ENCODE results near the gene ZNHIT2.
"Not testable (repeated sequence)": the region's sequence is repeated elsewhere in the genome, so short reads cannot be mapped to it uniquely, and the experiment has no call there.

ZNHIT2 gene

DNA sequence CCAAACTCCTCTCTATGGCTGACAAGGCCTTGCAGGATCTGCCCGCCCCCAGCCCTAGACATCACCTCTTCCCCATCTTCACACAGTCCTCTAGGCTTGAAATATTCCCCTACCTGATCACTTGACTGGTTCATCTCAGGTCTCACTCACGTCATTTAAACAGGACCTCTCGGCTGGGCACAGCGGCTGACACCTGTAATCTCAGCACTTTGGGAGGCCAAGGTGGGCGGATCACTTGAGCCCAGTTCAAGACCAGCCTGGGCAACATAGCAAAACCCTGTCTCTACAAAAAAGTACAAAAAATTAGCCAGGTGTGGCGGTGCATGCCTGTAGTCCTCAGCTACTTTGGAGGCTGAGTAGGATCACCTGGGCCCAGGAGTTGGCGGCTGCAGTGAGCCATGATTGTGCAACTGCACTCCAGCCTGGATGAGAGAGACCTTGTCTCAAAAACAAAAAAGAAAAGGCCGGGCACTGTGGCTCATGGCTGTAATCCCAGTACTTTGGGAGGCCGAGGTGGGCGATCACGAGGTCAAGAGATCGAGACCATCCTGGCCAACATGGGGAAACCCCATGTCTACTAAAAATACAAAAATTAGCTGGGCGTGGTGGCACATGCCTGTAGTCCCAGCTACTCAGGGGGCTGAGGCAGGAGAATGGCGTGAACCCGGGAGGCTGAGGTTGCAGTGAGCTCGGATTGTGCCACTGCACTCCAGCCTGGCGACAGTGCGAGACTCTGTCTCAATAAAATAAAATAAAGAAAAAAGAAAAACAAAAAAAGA is 1.6 kb upstream of the ZNHIT2 start:
- DNase-seq, result not testable (repeated sequence)

GRCh38 chr11:65118097-65118837 is 766 bp upstream of the ZNHIT2 start:
- no peak for DNase-seq

- peak; percentile 14 for DNase-seq
These were observed 913 bp downstream of the ZNHIT2 start for GRCh38 chr11:65116370-65117205.

DNA sequence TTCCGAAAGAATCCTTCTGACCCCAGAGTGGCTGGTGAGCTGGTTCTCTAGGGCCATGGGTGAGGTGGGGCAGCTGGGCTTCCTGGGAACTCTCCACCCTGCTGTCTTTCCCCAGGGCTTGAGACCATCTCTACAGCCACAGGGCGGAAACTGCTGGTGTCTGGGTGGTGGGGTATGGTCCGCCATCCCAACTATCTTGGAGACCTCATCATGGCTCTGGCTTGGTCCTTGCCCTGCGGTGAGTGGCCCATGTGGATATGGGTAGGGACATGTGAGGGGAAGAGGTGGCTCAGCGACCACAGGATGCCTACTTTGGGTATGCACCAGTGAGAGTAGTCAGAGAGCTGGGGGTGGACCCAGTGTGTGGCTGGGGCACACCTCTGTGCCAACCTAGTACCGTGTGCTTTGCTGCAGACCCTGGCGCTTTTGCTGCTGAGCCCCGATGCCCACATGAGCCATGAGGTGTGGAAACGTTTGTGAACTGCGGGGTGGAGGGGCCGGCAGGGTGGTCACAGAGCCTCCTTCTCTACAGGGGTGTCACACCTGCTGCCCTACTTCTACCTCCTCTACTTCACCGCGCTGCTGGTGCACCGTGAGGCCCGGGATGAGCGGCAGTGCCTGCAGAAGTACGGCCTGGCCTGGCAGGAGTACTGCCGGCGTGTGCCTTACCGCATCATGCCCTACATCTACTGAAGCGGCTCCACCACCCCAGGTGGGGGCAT is 2.0 kb downstream of the ZNHIT2 start:
- no peak for DNase-seq

DNA sequence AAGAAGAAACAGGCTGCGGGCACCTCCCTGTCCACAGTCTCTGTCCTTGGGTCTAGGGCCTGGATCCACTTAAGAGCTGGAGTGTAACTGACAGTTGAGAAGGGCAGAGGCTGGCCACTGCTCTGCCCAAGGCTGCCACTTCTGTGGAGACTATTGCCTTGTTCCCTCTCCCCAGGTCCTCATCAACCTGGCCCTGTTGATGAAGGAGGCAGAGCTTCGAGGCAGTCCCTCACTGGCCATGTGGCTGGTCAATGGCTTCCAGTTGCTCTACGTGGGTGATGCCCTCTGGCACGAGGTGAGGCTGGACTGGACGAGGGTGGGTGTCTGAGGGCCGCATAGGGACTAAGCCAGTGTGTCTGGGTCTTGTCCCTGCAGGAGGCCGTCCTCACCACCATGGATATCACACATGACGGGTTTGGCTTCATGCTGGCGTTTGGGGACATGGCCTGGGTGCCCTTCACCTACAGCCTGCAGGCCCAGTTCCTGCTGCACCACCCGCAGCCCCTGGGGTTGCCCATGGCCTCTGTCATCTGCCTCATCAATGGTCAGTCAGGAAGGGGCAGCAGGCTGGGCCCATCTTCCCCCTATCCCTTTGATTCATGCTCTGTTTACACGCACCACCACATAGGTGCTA is 2.8 kb downstream of the ZNHIT2 start:
- DNase-seq, result no peak

GRCh38 chr11:65113839-65114238 is 3.7 kb downstream of the ZNHIT2 start:
- no peak for DNase-seq

- no peak for DNase-seq
These were observed 4.1 kb downstream of the ZNHIT2 start for GRCh38 chr11:65113361-65113756.

DNA sequence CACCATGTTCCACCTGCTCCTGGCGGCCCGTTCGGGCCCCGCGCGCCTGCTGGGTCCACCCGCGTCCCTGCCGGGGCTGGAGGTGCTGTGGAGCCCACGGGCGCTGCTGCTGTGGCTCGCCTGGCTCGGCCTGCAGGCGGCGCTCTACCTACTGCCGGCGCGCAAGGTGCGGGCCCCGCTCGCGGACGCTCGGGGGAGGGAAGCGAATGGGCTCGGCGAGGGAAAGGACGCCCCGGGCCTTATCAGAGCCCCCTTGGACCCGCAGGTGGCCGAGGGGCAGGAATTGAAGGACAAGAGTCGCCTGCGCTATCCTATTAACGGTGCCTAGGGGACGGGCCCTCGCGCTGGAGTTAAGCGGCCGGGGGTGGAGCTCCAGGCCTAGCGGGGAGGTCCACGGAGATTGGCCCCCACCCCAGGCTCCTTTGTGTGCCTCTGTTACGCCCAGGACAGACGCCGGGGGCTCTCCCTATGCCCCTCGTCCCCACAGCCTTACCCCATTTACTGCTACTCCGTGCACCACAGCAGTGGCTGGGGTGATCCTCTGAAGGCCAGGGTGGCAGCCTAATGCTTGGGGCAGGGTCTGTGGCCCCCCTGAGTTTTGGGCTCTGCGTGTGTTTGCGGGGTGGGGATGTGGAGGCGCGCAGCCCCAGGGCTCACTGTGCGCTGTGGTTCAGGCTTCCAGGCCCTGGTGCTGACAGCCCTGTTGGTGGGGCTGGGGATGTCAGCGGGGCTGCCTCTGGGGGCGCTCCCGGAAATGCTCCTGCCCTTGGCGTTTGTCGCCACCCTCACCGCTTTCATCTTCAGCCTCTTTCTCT is 4.7 kb downstream of the ZNHIT2 start:
- peak; percentile 11 for DNase-seq

DNA sequence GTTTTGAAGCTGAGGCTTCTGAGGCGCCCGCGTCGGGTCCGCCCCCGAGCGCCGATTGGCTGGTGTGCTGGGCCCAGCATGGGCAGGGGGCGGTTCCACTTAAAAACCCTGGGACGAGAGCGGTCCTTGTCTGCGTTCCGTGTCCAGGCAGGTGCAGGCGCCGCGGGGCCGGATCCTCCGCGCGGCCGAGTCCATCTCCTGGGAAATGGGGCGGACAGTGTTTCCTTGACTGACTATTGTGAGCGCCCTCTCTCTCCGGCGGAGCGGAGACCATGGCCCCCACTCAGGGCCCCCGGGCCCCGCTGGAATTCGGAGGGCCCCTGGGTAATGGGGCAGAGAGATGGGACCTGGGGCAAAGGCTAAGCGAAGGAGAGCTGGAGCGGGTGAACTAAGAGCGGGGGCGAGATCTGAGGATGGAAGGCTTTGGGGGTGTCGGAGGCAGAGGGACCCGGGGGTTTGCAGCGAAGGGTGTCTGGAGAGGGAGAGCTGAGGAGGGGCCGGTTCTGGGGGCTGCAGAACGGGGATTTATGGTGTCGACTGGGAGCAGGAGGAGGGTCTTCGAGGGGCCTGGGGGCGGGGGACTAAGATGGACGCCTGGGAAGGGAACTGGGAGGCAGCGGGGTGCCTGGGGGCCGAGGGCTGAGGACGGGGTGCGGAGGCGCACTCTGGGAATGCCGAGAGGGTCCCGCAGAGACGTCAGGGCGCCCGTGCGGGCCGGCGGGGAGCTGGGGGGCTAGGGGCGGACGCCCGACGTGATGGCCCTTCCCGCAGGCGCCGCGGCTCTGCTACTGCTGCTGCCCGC is 5.6 kb downstream of the ZNHIT2 start, which contains the start of gene TM7SF2:
Gene TM7SF2, plus strand, starts transcription at position 129 of the 802 bp plus-strand sequence. Its CDS starts 144 bp downstream, at position 273.
- peak; percentile 84 for DNase-seq

- no peak for DNase-seq
These were observed 6.2 kb downstream of the ZNHIT2 start for GRCh38 chr11:65111159-65111743.

- DNase-seq, result peak; percentile 69
These were observed 7.1 kb downstream of the ZNHIT2 start for GRCh38 chr11:65110354-65110861.

DNA sequence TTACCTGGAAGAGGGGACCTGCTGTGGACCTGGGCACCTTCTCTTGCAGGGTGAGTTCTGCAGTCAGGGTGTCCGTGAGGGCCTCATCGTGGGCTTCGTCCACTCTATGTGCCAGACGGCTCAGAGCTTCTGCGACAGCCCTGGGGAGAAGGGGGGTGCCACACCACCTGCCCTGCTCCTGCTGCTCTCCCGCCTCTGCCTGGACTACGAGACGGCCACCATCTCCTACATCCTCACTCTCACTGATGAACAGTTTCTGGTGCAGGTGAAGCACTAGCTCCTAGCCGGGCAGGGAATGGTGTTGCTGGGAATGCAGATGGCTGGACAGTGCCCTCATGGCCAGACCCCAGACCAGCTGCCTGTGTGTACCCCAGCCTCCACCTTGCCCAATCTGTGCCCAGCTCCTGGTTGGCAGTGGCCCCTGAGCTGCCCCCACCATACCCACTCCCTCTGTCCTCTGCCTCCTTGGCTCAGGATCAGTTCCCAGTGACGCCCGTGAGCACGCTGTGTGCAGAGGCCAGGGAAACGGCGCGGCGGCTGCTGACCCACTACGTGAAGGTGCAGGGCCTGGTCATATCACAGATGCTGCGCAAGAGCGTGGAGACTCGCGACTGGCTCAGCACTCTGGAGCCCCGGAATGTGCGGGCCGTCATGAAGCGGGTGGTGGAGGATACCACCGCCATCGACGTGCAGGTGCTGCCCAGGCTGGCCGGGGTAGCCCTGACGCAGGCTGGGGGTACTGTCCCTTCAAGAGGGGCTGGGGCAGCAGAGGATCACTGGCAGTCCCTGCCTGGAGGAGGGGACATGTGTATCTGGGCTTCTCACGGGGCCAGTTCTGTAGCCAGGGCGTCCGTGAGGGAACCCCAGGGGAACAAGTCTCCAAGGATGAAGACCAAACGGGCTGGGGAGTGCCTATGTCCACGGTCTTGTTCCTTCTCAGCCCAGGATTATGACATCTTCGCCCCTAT is 8.0 kb downstream of the ZNHIT2 start:
- no peak for DNase-seq

DNA sequence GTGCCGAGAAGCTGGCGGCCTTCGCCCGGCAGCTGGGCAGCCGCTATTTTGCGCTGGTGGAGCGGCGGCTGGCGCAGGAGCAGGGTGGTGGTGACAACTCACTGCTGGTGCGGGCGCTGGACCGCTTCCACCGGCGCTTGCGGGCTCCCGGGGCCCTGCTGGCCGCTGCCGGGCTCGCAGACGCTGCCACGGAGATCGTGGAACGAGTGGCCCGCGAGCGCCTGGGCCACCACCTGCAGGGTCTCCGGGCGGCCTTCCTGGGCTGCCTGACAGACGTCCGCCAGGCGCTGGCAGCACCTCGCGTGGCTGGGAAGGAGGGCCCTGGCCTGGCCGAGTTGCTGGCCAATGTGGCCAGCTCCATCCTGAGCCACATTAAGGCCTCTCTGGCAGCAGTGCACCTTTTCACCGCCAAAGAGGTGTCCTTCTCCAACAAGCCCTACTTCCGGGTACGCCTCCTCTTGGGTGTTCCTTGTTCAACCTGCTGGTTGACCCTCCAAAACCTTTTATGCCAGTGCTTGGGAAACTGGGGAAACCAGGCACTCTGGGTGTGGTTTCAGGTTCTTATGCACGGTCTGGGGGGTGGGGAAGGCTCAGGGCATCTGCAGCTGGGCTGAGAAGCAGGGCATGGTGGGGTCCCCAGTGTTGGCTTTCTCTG is 8.9 kb downstream of the ZNHIT2 start:
- no peak for DNase-seq

GRCh38 chr11:65107751-65108468 is 9.6 kb downstream of the ZNHIT2 start:
- DNase-seq, result no peak

- no peak for DNase-seq
These were observed 10.4 kb downstream of the ZNHIT2 start for GRCh38 chr11:65107078-65107477.

GRCh38 chr11:65104628-65105027 is 12.9 kb downstream of the ZNHIT2 start:
- no peak for DNase-seq

GRCh38 chr11:65103476-65103875 is 14.0 kb downstream of the ZNHIT2 start:
- no peak for DNase-seq

All from fibroblast of upper back skin (primary cell).